ENCODE data around the gene LLGL2.

LLGL2 gene

DNA sequence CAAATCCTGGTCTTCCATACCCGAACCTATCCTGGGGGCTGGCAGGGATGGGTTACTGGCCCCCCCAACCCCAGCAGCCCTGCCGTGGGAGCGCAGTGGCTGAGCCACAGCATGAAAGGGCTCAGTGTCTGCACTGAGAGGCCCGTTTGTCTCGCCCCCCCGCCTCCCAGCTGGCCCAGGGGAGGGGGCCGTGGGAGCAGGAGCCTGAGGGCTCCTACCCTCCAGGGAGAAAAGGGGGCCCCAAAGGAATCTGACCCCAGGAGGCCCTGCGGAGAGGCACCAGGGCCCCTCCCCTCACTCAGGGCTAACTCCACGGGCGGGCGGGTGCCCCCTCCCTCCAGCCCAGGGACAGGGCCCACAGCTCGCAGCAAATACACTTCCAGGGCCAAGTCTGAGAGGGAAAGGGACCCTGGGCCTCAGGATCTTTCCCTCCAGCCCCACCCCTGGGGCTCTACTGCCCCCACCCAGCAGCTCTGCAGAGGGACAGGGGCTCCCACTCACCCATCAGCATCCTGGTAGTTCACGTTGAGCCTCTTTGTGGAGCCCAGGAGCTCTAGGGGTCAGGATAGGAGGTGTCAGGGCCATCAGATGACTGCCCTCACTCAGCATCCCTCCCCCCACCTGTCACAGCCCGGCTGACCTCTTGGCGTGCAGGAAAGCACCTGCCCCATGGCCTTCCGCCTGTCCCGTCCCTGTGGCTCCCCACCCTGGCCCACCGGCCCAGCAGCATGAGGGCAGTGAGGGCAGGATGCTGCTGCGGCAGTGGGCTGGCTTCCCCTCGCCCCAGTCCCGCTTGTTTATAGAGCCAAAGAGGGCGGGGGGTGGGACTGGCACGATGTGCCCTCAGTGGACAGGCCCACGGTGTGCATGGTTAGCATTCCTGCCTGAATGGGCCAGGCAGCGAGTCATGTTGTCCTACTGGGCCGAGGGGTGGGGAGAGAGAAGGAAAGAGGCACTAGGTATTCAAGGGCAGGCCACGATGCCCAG lies 17.5 kb upstream of the LLGL2 start:
- no peak overlapping the region for H2BK5ac ChIP-seq (ENCODE audit: low read length)
- no peak overlapping the region for H3K18ac ChIP-seq (ENCODE audit: low read length)
- H3K27me3 ChIP-seq (ENCODE audit: insufficient read depth, low read length, poor library complexity) = no peaks in the 10 kb centered on the region
- H3K27ac ChIP-seq (ENCODE audit: low read depth, low read length) = no peak overlapping the region
- H3K23ac ChIP-seq (ENCODE audit: low read length) = no peak overlapping the region
- no peak overlapping the region for H3K56ac ChIP-seq (ENCODE audit: low read length)
- H3K4me2 ChIP-seq (ENCODE audit: low read length) = no peak overlapping the region
- no peak overlapping the region for H4K5ac ChIP-seq (ENCODE audit: low read length)
- H2BK15ac ChIP-seq (replicated peaks; ENCODE audit: low read depth) = no peak overlapping the region
- no peak overlapping the region for H2BK120ac ChIP-seq (ENCODE audit: low read depth, low read length)
- H3K4me1 ChIP-seq (ENCODE audit: control insufficient read depth, low read depth, low read length) = no peaks in the 10 kb centered on the region
- H3K79me2 ChIP-seq (ENCODE audit: control insufficient read depth, insufficient read depth, low read length) = no peaks in the 10 kb centered on the region
- no peak for DNase-seq
- no CpG with 5 or more reads among the region's 27 CpGs for WGBS (ENCODE audit: extremely low coverage, insufficient coverage, low lambda C conversion rate)
- H4K8ac ChIP-seq (ENCODE audit: low read depth, low read length) = no peak overlapping the region
- H3K36me3 ChIP-seq (ENCODE audit: control insufficient read depth, insufficient read depth, low read length) = peaks cover 3% of the 10 kb centered on the region
- H3K9ac ChIP-seq (ENCODE audit: low read length) = no peak overlapping the region
- no peaks in the 10 kb centered on the region for H3K79me1 ChIP-seq (ENCODE audit: low read length)
- H2AK5ac ChIP-seq (ENCODE audit: low read length) = no peak overlapping the region
- no peak overlapping the region for H3K4me3 ChIP-seq (ENCODE audit: low read length)
- H3K4ac ChIP-seq (ENCODE audit: low read depth, low read length) = no peak overlapping the region

DNA sequence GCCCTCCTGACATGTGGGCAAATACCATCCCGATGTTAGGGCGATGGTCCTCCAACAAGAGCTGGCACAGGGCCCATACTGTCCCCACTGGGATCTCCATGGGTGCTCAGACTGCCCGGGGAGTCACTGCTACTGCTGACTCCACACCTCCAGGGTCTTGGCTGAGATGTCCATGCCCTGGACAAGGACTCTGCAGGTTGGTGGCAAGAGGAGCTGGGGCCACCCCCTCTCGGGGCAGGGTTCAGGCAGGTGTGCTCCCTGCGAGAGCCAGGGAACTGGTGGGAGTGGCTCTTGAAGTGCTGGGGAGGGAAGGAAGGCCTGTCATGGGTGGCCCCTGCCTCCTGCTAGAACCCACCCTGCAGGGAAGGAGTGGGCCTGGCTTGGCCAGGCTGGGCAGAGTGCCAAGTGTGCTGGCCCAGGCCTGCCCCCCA lies 16.6 kb upstream of the LLGL2 start:
- H4K8ac ChIP-seq (ENCODE audit: low read depth, low read length) = no peak overlapping the region
- H3K4me2 ChIP-seq (ENCODE audit: low read length) = no peak overlapping the region
- H2BK120ac ChIP-seq (ENCODE audit: low read depth, low read length) = no peak overlapping the region
- H3K79me2 ChIP-seq (ENCODE audit: control insufficient read depth, insufficient read depth, low read length) = no peaks in the 10 kb centered on the region
- H4K5ac ChIP-seq (ENCODE audit: low read length) = no peak overlapping the region
- H3K36me3 ChIP-seq (ENCODE audit: control insufficient read depth, insufficient read depth, low read length) = no peaks in the 10 kb centered on the region
- H3K4me3 ChIP-seq (ENCODE audit: low read length) = no peak overlapping the region
- no peak overlapping the region for H3K9ac ChIP-seq (ENCODE audit: low read length)
- peaks cover 2% of the 10 kb centered on the region for H3K79me1 ChIP-seq (ENCODE audit: low read length)
- H3K23ac ChIP-seq (ENCODE audit: low read length) = no peak overlapping the region
- no peak overlapping the region for H2BK5ac ChIP-seq (ENCODE audit: low read length)
- WGBS (ENCODE audit: extremely low coverage, insufficient coverage, low lambda C conversion rate) = no CpG with 5 or more reads among the region's 5 CpGs
- no peak overlapping the region for H3K56ac ChIP-seq (ENCODE audit: low read length)
- H2AK5ac ChIP-seq (ENCODE audit: low read length) = no peak overlapping the region
- no peak overlapping the region for H2BK15ac ChIP-seq (replicated peaks; ENCODE audit: low read depth)
- no peak overlapping the region for H3K4ac ChIP-seq (ENCODE audit: low read depth, low read length)
- no peaks in the 10 kb centered on the region for H3K4me1 ChIP-seq (ENCODE audit: control insufficient read depth, low read depth, low read length)
- no peaks in the 10 kb centered on the region for H3K27me3 ChIP-seq (ENCODE audit: insufficient read depth, low read length, poor library complexity)
- no peak overlapping the region for H3K18ac ChIP-seq (ENCODE audit: low read length)
- no peak overlapping the region for H3K27ac ChIP-seq (ENCODE audit: low read depth, low read length)
- DNase-seq = no peak

DNA sequence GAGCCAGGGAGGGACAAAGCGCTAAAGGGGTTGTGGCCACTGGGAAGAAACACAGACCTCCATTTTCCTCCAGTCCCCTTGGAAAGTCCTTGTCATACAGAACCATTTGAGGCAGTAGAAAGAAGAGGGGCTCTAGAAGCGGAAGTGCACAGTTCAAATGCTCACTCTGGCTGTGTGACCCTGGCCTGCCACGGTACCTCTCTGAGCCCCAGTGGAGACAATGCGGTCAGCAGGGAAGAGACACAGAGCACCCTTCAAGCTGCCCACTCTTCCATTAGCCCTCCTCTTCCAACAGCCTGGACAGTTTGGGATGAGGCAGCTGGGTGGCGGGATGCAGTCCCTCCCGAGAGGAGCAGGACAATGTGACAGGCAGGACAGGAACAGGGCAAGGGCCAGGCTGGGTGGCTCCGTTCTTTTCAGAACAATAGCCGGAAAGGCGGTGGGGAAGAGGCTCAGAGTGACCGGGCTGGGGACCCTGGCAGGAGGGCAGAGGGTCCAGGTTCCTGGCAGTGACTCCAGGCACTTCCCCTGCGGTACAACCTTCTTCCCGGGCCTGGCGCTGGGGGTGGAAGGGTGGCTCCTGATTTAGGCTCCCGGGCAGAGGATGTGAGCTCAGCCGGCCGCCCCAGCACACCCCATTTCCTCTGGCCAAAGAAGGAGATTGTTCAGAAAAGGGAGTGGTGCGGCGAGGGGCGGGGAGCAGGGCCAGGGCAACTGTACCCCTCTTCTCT lies 15.8 kb upstream of the LLGL2 start:
- Histone ChIP-seq H3K4me1 (ENCODE audit: control insufficient read depth, low read depth, low read length) (peaks cover 3% of the 10 kb centered on the region), H2AK5ac (ENCODE audit: low read length) (no peak overlapping the region), H2BK120ac (ENCODE audit: low read depth, low read length) (no peak overlapping the region), H4K8ac (ENCODE audit: low read depth, low read length) (no peak overlapping the region), H3K4ac (ENCODE audit: low read depth, low read length) (no peak overlapping the region), H2BK5ac (ENCODE audit: low read length) (no peak overlapping the region), H3K56ac (ENCODE audit: low read length) (no peak overlapping the region), H3K9ac (ENCODE audit: low read length) (no peak overlapping the region), H3K18ac (ENCODE audit: low read length) (no peak overlapping the region), H3K4me2 (ENCODE audit: low read length) (no peak overlapping the region), H3K27ac (ENCODE audit: low read depth, low read length) (no peak overlapping the region), H3K36me3 (ENCODE audit: control insufficient read depth, insufficient read depth, low read length) (no peaks in the 10 kb centered on the region), H3K4me3 (ENCODE audit: low read length) (no peak overlapping the region), H4K5ac (ENCODE audit: low read length) (no peak overlapping the region), H3K79me1 (ENCODE audit: low read length) (peaks cover 7% of the 10 kb centered on the region), H2BK15ac (replicated peaks; ENCODE audit: low read depth) (no peak overlapping the region), H3K27me3 (ENCODE audit: insufficient read depth, low read length, poor library complexity) (no peaks in the 10 kb centered on the region), H3K79me2 (ENCODE audit: control insufficient read depth, insufficient read depth, low read length) (peaks cover 2% of the 10 kb centered on the region), H3K23ac (ENCODE audit: low read length) (no peak overlapping the region)
- DNase-seq = no peak
- WGBS (ENCODE audit: extremely low coverage, insufficient coverage, low lambda C conversion rate) = no CpG with 5 or more reads among the region's 19 CpGs

DNA sequence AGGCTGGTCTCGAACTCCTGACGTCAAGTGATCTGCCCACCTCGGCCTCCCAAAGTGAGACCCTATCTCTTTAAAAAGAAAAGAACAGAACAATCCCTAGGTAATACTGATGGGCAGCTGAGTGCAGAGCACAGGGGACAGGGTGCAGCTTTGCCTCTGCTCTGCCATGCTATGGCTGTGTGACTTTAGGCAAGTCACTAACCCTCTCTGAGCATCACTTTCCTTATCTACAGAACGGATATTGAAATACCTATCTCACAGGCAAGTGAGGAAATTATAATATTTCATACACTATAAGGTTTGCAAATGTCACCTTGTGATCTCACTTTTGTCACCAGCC lies 14.3 kb upstream of the LLGL2 start:
- no peak overlapping the region for H2BK120ac ChIP-seq (ENCODE audit: low read depth, low read length)
- H4K5ac ChIP-seq (ENCODE audit: low read length) = no peak overlapping the region
- H3K9ac ChIP-seq (ENCODE audit: low read length) = no peak overlapping the region
- no peak overlapping the region for H3K23ac ChIP-seq (ENCODE audit: low read length)
- H2AK5ac ChIP-seq (ENCODE audit: low read length) = no peak overlapping the region
- H3K4me1 ChIP-seq (ENCODE audit: control insufficient read depth, low read depth, low read length) = peaks cover 3% of the 10 kb centered on the region
- no peak overlapping the region for H3K4ac ChIP-seq (ENCODE audit: low read depth, low read length)
- no peaks in the 10 kb centered on the region for H3K36me3 ChIP-seq (ENCODE audit: control insufficient read depth, insufficient read depth, low read length)
- H3K79me2 ChIP-seq (ENCODE audit: control insufficient read depth, insufficient read depth, low read length) = peaks cover 2% of the 10 kb centered on the region
- no peak overlapping the region for H4K8ac ChIP-seq (ENCODE audit: low read depth, low read length)
- no CpG with 5 or more reads among the region's 4 CpGs for WGBS (ENCODE audit: extremely low coverage, insufficient coverage, low lambda C conversion rate)
- peaks cover 8% of the 10 kb centered on the region for H3K79me1 ChIP-seq (ENCODE audit: low read length)
- no peaks in the 10 kb centered on the region for H3K27me3 ChIP-seq (ENCODE audit: insufficient read depth, low read length, poor library complexity)
- no peak overlapping the region for H3K56ac ChIP-seq (ENCODE audit: low read length)
- no peak for DNase-seq
- H3K4me3 ChIP-seq (ENCODE audit: low read length) = no peak overlapping the region
- H3K18ac ChIP-seq (ENCODE audit: low read length) = no peak overlapping the region
- H3K27ac ChIP-seq (ENCODE audit: low read depth, low read length) = no peak overlapping the region
- no peak overlapping the region for H3K4me2 ChIP-seq (ENCODE audit: low read length)
- no peak overlapping the region for H2BK15ac ChIP-seq (replicated peaks; ENCODE audit: low read depth)
- no peak overlapping the region for H2BK5ac ChIP-seq (ENCODE audit: low read length)

DNA sequence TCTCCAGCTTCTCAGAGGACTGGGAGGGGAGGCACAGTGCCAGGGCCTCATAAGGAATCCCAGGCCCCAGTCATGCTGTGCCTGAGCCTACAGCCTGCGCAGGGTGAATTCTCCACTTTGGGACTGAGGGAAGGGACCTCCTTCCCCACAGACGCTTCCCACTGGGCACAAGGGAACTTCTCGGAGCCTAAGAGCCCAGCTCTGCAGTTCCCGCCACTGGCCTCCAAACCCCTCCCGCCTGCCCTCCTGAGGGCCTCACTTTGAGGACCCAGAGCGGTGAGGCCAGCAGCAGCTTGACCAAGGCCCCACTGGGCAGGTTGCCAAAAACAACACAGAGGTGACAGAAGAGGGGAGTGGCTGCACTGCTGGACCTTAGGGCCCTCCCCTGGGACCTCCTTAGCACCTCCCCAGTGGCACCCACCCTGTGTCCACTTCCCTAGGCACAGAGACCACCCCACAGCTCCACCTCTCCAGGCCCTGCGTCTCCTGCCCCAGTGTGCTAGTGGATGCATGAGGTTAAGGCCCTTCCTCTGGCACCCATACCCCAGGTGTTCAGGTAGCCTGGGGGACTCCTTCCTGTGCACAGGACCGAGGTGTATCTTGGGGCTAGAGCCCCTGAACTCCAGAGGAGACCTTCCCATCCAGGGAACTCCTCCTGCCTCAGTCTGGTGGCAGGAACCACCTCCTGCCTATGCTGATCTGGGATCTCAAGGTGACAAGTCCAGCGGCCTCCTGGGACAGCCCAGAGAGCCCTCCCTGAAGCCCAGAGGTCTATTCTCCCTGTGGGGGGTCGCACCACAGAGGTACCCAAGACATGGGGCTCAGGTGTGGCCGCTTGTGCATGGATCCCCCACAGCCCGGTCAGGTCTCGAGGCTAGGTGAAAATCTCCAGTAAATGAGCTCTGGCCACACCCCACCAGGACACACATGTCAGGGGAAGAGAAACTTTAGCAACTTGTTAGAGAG lies 13.6 kb upstream of the LLGL2 start:
- WGBS (ENCODE audit: extremely low coverage, insufficient coverage, low lambda C conversion rate) = no CpG with 5 or more reads among the region's 13 CpGs

More for the DNA sequence above, 13.6 kb upstream of the LLGL2 start:
- no peak for DNase-seq
- Histone ChIP-seq H3K27ac (ENCODE audit: low read depth, low read length) (no peak overlapping the region), H3K18ac (ENCODE audit: low read length) (no peak overlapping the region), H3K23ac (ENCODE audit: low read length) (no peak overlapping the region), H3K56ac (ENCODE audit: low read length) (no peak overlapping the region), H3K4me1 (ENCODE audit: control insufficient read depth, low read depth, low read length) (peaks cover 3% of the 10 kb centered on the region), H3K79me2 (ENCODE audit: control insufficient read depth, insufficient read depth, low read length) (peaks cover 2% of the 10 kb centered on the region), H4K8ac (ENCODE audit: low read depth, low read length) (no peak overlapping the region), H3K4ac (ENCODE audit: low read depth, low read length) (no peak overlapping the region), H2BK120ac (ENCODE audit: low read depth, low read length) (no peak overlapping the region), H3K27me3 (ENCODE audit: insufficient read depth, low read length, poor library complexity) (no peaks in the 10 kb centered on the region), H3K4me3 (ENCODE audit: low read length) (no peak overlapping the region), H4K5ac (ENCODE audit: low read length) (no peak overlapping the region), H2BK15ac (replicated peaks; ENCODE audit: low read depth) (no peak overlapping the region), H3K36me3 (ENCODE audit: control insufficient read depth, insufficient read depth, low read length) (no peaks in the 10 kb centered on the region), H3K79me1 (ENCODE audit: low read length) (peaks cover 8% of the 10 kb centered on the region), H3K9ac (ENCODE audit: low read length) (no peak overlapping the region), H2AK5ac (ENCODE audit: low read length) (no peak overlapping the region), H2BK5ac (ENCODE audit: low read length) (no peak overlapping the region), H3K4me2 (ENCODE audit: low read length) (no peak overlapping the region)

Measured in mesendoderm (in vitro differentiated cells).